ENCODE data around the gene PRDM16. TPM values are rescaled to one million over a fixed set of nuclear protein-coding genes. Genes with fewer than 3 reads are reported as not detected.
A peak's percentile ranks its signal among the peaks of the same experiment; 100 is the strongest.

PRDM16 gene
- total and polyA plus RNA-seq, 2 of the 13 experiments (the other 11 are each of a cell fraction or from before 2014, with no cell fraction given), result 0.15 to 0.81 TPM

GRCh38 chr1:3480369-3480719 lies 411.3 kb downstream of the PRDM16 start (continued):
- TF ChIP-seq ZNF687 (CRISPR knock-in tag; IDR thresholded peaks at IDR 0.05) (peak; percentile 91), ETS1 (CRISPR knock-in tag; IDR thresholded peaks at IDR 0.05) (no peak), ZNF800 (CRISPR knock-in tag; IDR thresholded peaks at IDR 0.05) (no peak), ZNF678 (CRISPR knock-in tag; IDR thresholded peaks at IDR 0.05) (no peak), HDAC2 (CRISPR knock-in tag; IDR thresholded peaks at IDR 0.05) (0 out of 2 replicates have a peak, but pooled peaks have one; percentile 24), PAXIP1 (CRISPR knock-in tag; conservative IDR thresholded peaks at IDR 0.05) (peak; percentile 71), KDM5B (CRISPR knock-in tag; IDR thresholded peaks at IDR 0.05; ENCODE audit: borderline replicate concordance) (peak; percentile 58; the same call in 1 of the 2 replicates), UBTF (CRISPR knock-in tag; IDR thresholded peaks at IDR 0.05) (peak; percentile 69), ZFP91 (CRISPR knock-in tag; IDR thresholded peaks at IDR 0.05; ENCODE audit: borderline replicate concordance) (peak; percentile 61; the same call in 1 of the 2 replicates), ZNF326 (CRISPR knock-in tag; IDR thresholded peaks at IDR 0.05; ENCODE audit: borderline replicate concordance) (no peak), ZSCAN25 (CRISPR knock-in tag; IDR thresholded peaks at IDR 0.05) (peak; percentile 51; the same call in 1 of the 2 replicates), AKAP8 (CRISPR knock-in tag; IDR thresholded peaks at IDR 0.05) (0 out of 2 replicates have a peak, but pooled peaks have one; percentile 37), BRD4 (CRISPR knock-in tag; IDR thresholded peaks at IDR 0.05) (0 out of 2 replicates have a peak, but pooled peaks have one; percentile 21)
